ENCODE data around the gene POLDIP2.

POLDIP2 gene

GRCh38 chr17:28390563-28390962 lies 33.2 kb upstream of the POLDIP2 start:
- DNase-seq (ENCODE audit: low read depth in 1 of 2, low spot score in 1 of 2), result no peak

- no peak for DNase-seq (ENCODE audit: low read depth in 1 of 2, low spot score in 1 of 2)
Measured at GRCh38 chr17:28390141-28390540, 32.8 kb upstream of the POLDIP2 start.

DNA sequence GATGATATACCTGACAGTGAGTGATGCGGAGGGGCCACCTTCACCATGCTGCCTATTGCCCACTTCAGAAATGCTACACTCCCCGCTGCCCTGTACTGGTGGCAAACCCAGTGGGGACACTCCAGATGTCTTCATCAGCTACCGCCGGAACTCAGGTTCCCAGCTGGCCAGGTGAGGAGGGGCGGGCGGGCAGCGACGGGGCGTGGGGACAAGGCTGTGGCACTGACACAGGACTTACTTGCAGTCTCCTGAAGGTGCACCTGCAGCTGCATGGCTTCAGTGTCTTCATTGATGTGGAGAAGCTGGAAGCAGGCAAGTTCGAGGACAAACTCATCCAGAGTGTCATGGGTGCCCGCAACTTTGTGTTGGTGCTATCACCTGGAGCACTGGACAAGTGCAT lies 30.8 kb upstream of the POLDIP2 start:
- no peak for DNase-seq (ENCODE audit: low read depth in 1 of 2, low spot score in 1 of 2)

- DNase-seq (ENCODE audit: low read depth in 1 of 2, low spot score in 1 of 2), result no peak
Measured at GRCh38 chr17:28386391-28386790, 29.1 kb upstream of the POLDIP2 start.

- DNase-seq (ENCODE audit: low read depth in 1 of 2, low spot score in 1 of 2), result no peak
Measured at GRCh38 chr17:28385406-28385805, 28.1 kb upstream of the POLDIP2 start.

DNA sequence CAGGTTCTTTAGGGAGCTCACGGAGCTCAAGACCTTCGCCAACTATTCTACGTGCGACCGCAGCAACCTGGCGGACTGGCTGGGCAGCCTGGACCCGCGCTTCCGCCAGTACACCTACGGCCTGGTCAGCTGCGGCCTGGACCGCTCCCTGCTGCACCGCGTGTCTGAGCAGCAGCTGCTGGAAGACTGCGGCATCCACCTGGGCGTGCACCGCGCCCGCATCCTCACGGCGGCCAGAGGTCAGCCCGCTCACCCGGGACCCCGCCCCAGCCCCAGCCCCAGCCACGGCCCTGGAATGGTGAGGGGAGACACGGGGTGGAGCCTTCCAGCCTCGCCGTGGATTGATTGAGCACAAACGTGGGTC lies 27.7 kb upstream of the POLDIP2 start:
- no peak for DNase-seq (ENCODE audit: low read depth in 1 of 2, low spot score in 1 of 2)

DNA sequence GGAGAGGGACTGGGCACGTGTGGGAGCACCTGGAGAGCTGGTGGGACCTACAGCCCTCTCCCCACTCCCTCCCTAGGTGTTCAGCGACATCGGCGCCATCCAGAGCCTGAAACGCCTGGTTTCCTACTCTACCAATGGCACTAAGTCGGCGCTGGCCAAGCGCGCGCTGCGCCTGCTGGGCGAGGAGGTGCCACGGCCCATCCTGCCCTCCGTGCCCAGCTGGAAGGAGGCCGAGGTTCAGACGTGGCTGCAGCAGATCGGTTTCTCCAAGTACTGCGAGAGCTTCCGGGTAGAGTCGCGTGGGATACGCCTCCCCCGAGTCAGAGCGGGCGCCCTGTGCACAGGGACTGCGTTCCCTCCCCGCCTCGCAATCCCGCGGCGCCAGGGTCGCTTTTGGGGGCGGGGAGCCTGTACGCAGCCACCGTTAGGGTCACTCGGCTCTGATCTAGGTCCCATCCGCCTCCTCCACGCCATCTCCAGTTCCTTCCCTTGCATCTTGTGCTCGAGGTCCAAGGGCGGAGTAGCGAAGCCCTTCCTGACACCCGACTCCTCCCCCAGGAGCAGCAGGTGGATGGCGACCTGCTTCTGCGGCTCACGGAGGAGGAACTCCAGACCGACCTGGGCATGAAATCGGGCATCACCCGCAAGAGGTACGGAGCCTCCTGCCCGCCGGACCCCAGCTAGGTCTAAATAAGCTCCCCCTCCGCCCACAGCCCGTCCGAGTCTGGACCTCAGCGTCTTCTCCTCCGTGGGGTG lies 27.1 kb upstream of the POLDIP2 start:
- peak; percentile 41 to 44 for DNase-seq (ENCODE audit: low read depth in 1 of 2, low spot score in 1 of 2)

DNA sequence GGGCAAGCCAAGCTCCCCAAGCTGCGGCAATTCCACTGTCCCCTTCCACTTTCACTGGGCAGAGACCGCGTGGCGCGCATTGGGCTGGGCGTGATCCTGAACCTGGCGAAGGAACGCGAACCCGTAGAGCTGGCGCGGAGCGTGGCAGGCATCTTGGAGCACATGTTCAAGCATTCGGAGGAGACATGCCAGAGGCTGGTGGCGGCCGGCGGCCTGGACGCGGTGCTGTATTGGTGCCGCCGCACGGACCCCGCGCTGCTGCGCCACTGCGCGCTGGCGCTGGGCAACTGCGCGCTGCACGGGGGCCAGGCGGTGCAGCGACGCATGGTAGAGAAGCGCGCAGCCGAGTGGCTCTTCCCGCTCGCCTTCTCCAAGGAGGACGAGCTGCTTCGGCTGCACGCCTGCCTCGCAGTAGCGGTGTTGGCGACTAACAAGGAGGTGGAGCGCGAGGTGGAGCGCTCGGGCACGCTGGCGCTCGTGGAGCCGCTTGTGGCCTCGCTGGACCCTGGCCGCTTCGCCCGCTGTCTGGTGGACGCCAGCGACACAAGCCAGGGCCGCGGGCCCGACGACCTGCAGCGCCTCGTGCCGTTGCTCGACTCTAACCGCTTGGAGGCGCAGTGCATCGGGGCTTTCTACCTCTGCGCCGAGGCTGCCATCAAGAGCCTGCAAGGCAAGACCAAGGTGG lies 24.0 kb upstream of the POLDIP2 start:
- DNase-seq (ENCODE audit: low read depth in 1 of 2, low spot score in 1 of 2), result no peak

DNA sequence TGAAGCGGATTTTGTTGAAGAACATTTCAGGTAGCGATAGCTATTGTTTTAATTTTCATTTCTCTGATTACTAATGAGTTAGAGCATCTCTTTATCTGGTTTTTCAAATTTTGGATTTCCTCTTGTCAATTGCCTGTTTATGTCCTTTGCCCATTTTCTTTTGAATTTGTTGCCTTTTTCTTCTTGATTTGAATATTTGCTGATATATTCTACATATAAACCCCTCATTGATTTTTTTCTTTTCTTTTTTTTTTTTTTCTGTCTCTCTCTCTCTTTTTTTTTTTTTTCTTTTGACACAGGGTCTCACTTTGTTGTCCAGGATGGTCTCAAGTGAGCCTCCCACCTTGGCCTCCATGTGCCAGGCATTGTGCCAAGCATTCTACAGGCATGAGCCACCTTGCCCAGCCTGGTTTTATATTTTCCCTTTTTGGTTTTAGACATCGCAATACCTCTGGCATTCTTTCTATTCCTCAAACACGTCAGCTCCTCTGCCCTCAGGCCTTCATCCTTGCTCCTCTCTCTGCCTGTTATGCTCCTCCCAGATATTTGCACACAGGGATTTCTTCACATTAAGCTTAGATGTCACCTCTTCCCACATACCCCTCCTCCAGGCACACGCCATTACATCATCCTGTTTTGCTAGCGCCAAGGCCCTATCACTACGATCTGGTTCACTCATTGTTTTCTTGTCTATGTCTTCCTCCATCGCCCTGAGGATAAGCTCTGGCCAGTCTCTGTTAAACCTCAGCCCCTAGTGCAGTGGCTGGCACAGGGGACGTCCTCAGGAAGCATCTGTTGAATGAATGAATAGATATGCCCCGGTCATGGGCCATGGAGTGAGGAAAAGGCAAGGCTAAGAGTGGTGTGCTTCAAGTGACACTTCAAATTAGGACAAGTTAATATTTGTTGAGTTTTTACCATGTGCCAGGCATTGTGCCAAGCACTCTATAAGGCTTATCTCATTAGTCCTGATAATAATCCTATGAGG lies 22.8 kb upstream of the POLDIP2 start:
- no peak for DNase-seq (ENCODE audit: low read depth in 1 of 2, low spot score in 1 of 2)

DNA sequence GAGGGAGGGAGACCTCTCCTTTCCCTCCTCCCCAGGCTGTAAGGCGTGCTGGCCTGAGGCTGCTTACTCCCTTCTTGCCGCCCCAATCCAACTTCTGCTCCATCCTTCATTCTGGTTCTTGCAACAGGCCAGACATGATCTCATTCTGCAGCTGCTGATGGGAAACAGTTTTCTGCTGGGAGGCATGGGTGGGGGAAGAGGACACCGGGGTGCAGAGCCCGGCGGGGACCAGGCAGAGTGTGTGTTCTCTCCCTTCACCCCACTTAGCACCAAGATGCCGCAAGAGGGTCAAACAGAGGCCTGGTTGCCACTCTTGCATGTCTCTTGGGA lies 15.6 kb upstream of the POLDIP2 start:
- no peak for DNase-seq (ENCODE audit: low read depth in 1 of 2, low spot score in 1 of 2)

DNA sequence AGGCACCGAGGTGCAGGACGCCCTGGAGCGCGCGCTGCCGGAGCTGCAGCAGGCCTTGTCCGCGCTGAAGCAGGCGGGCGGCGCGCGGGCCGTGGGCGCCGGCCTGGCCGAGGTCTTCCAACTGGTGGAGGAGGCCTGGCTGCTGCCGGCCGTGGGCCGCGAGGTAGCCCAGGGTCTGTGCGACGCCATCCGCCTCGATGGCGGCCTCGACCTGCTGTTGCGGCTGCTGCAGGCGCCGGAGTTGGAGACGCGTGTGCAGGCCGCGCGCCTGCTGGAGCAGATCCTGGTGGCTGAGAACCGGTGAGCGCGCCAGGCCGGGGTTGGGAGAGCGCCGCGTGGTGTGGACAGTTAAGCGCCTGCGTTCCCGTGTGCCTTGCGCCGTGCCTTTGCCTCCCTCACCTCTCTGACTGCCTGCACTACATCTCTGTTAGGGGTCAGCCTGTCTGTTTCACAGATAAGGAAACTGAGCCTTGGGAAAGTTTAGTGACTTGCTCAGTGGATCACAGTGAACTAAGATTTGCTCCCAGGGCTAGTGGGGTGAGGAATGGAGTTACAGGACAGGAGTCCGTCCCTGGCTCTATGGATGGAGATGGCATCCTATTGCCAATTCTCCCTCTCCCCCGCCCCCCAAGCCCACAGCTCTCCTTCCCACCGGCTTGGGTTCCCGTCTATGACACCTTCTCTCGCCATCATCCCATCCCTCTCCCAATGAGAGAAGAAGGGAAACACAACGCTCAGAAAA lies 15.0 kb upstream of the POLDIP2 start:
- no peak for DNase-seq (ENCODE audit: low read depth in 1 of 2, low spot score in 1 of 2)

- peak; percentile 71 to 79 for DNase-seq (ENCODE audit: low read depth in 1 of 2, low spot score in 1 of 2)
Measured at GRCh38 chr17:28371245-28372202, 14.2 kb upstream of the POLDIP2 start, which contains the start of gene SARM1. Gene SARM1, plus strand, starts transcription at chr17:28371694. Its CDS starts 339 bp downstream, at chr17:28372033.

GRCh38 chr17:28370744-28371103 lies 13.4 kb upstream of the POLDIP2 start:
- no peak for DNase-seq (ENCODE audit: low read depth in 1 of 2, low spot score in 1 of 2)

GRCh38 chr17:28370035-28370743 lies 12.9 kb upstream of the POLDIP2 start, which contains the start of gene VTN:
Gene VTN, minus strand, starts transcription at chr17:28370307. Its CDS starts 104 bp downstream, at chr17:28370203.
- no peak for DNase-seq (ENCODE audit: low read depth in 1 of 2, low spot score in 1 of 2)

DNA sequence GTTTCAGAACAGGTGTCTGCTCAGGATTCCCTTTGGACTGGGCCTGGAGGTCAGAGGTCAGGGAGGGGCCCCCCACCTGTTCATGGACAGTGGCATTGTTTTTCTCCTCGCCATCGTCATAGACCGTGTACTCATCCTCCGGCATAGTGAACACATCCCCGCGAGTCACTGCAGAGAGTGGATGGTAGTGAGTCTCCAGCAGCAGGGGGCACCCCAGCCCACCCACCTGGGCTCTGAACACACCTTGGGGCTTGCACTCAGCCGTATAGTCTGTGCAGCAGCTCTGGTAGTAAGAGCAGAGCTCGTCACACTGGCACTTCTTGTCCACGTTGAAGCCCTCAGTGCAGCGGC lies 12.3 kb upstream of the POLDIP2 start:
- DNase-seq (ENCODE audit: low read depth in 1 of 2, low spot score in 1 of 2), result no peak

DNA sequence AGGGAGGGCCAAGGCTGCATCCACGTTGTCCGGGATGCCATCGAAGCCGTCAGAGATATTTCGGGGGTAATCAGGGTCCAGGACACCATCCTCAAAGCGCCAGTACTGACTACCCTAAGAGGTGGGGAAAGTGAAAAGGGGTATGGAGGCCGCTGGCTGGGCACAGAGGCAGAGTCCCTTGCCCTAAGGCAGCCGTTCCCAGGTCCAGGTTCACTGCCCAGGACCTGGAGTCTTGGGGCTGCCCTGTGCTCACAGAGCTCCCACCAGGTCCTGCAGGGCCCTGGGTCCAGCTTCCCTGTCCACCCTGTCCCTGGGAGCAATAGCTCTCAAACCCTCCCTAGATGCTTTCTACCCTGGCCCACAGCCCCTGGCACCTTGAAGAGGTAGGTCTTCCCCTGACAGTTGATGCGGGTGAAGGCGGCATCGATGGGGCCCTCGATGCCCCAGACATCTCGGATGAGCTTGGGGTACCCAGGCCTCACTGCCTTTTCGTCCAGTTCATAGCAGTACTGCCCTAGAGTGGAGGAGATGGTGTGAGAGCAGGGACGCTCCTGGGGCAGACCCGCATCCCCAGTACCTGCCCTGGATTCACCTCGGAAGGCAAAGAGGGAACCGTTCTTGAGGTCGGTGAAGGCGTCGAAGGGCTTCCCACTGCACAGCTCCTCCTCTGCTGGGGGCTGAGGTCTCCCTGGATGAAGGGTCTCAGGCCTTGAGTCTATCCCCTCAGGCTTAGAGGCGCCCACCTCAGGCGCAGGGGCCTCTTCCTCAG lies 11.8 kb upstream of the POLDIP2 start:
- DNase-seq (ENCODE audit: low read depth in 1 of 2, low spot score in 1 of 2), result no peak

- no peak for DNase-seq (ENCODE audit: low read depth in 1 of 2, low spot score in 1 of 2)
Measured at GRCh38 chr17:28368306-28368831, 11.0 kb upstream of the POLDIP2 start.

DNA sequence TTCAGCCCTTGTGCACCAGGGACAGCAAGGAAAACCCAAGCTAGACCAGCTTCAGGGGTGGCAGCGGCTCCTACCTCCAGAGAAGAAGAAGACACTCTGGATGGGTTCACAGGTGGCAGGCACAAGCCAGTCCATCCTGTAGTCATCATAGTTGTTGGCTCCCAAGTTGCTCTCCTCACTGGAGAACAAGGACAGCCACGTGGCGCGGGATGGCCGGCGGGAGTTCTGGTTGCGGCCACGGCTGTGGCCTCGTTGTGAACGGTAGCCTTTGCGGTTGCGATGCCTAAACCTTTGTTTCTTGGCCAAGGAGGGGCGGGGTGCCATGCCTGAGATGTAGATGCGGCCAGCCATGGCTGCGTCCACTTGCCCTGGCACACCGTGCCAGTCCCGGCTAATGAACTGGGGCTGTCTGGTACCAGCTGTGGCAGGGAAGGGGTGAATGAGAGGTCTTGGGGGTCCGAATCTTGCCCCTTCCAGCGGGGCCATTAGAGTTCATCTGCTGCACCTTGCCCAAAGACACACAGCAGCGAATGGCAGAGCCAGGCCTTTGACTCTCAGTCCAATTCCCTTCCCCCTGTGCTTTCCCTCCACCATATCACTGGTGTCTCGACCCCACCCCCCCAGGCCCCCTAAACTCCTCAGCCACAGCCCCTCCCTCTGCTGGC lies 10.4 kb upstream of the POLDIP2 start:
- no peak for DNase-seq (ENCODE audit: low read depth in 1 of 2, low spot score in 1 of 2)

All from activated CD4-positive, alpha-beta T cell treated with anti-CD3 and anti-CD28 coated beads, Interleukin-2, amount 50 U/mL, for 24 hours (primary cell).